ENCODE results near the gene CIROP.
"Not testable (repeated sequence)": the region's sequence is repeated elsewhere in the genome, so short reads cannot be mapped to it uniquely, and the experiment has no call there.

GRCh38 chr14:23107620-23108019 lies 2.8 kb upstream of the CIROP start:
- not testable (repeated sequence) for TF ChIP-seq POLR2A, CTCF (IDR thresholded peaks at IDR 0.05)

Measured in Peyer's patch (tissue), 4 donors.